Stimulated activated CD8-positive, alpha-beta memory T cell treated with anti-CD3 and anti-CD28 coated beads, Interleukin-4, amount 100 ng/mL, for 1 hour (primary cell): Measurements from ENCODE around the gene DYRK1B.
A peak's percentile ranks its signal among the peaks of the same experiment; 100 is the strongest.
"Not testable (repeated sequence)": the region's sequence is repeated elsewhere in the genome, so short reads cannot be mapped to it uniquely, and the experiment has no call there.

Source experiments
- DNase-seq, 2 donors: peaks; one replicate each; pipeline ENCODE4 v3.0.0-alpha.2; 2020; ENCODE audit warnings: low read depth in 2 of 2, low spot score in 1 of 2

Gene DYRK1B

GRCh38 chr19:39833464-39834286 lies at the start of gene DYRK1B:
Gene DYRK1B, minus strand, starts transcription at chr19:39834162. Its CDS starts 2,295 bp downstream, at chr19:39831867.
- DNase-seq, result peak; percentile 95

GRCh38 chr19:39882645-39883044 lies 48.7 kb upstream of the DYRK1B start:
- DNase-seq, result not testable (repeated sequence)

GRCh38 chr19:39881495-39882110 lies 47.6 kb upstream of the DYRK1B start:
- not testable (repeated sequence) for DNase-seq

DNA sequence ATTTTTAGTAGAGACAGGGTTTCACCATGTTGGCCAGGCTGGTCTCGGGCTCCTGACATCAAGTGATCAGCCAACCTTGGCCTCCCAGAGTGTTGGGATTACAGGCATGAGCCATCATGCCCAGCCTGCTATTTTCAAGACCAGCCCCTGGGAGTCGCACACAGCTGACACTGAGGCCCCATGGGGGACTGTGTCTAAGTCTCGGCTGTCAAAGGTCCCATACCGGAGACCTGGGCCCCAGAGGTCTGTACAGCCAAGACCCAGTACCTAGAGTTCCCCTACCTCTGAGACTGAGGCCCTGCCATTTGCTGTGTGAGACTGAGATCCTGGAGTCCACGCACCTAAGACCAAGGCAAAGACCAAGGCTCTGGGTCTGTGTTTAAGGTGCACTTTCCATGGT lies 46.3 kb upstream of the DYRK1B start:
- DNase-seq, result not testable (repeated sequence)

DNA sequence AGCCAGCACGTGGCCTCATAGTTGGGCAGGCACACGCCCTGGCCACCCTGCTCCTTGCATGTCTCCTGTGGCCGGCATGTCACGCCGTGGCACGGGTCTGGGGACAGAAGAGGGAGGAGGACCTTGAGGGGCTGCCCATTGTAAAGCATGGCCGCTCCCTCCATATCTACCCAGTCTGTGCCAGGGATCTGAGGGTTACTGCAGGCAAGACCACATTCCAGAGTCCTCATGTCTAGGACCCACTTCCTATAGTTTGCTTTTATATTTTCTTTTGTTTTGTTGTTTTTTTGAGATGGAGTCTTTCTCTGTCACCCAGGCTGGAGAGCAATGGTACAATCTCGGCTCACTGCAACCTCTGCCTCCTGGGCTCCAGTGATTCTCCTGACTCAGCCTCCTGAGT lies 45.8 kb upstream of the DYRK1B start:
- DNase-seq, result not testable (repeated sequence)

GRCh38 chr19:39878866-39879265 lies 44.9 kb upstream of the DYRK1B start:
- not testable (repeated sequence) for DNase-seq

DNA sequence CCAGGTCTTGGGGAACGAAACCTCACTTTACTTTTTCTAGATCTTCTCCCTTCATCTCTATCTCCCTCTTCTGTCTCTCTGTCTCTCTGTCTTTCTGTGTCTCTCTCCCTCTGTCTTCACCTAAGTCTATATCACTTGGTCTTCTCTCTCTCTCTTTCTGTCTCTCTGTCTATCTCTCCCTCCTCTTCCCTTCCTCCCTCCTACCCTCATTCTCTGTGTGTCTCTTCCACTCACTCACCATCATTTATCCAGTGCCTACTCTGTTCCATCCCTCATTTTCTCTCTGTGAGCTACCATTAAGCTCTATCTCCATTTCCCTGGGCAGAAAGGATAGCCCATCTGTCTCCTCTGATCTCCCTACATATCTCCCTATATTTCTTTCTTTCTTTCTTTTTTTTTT lies 44.4 kb upstream of the DYRK1B start:
- no peak for DNase-seq

- DNase-seq, result not testable (repeated sequence)
These were observed 44.0 kb upstream of the DYRK1B start for GRCh38 chr19:39877982-39878381.

- not testable (repeated sequence) for DNase-seq
These were observed 43.5 kb upstream of the DYRK1B start for GRCh38 chr19:39877488-39877887.

GRCh38 chr19:39876486-39876885 lies 42.5 kb upstream of the DYRK1B start:
- DNase-seq, result not testable (repeated sequence)

DNA sequence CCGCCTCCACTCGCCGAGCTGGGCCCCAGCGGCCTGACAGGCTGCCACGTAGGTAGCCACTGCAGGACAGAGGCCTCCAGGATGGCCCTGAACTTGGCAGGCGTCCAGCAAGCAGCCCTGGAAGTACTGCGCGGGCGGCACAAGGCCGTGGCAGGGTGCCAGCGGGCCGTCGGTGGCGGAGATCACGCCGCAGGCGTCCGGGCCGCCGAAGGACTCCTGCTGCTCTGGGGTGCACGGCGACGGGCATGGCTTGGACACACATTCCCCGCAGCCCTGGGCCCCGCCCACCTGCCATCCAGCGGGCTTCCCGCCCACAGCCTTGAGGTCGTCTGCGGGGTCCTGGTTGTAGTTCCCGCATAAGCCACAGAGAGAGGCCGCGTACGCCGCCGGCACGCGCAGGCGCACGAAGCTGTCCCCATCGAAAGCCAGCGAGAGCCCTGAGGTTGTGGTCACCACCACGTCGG lies 41.5 kb upstream of the DYRK1B start:
- not testable (repeated sequence) for DNase-seq

GRCh38 chr19:39874404-39874803 lies 40.4 kb upstream of the DYRK1B start:
- DNase-seq, result no peak

GRCh38 chr19:39873385-39873784 lies 39.4 kb upstream of the DYRK1B start:
- DNase-seq, result no peak

- no peak for DNase-seq
These were observed 38.2 kb upstream of the DYRK1B start for GRCh38 chr19:39871886-39872866.

DNA sequence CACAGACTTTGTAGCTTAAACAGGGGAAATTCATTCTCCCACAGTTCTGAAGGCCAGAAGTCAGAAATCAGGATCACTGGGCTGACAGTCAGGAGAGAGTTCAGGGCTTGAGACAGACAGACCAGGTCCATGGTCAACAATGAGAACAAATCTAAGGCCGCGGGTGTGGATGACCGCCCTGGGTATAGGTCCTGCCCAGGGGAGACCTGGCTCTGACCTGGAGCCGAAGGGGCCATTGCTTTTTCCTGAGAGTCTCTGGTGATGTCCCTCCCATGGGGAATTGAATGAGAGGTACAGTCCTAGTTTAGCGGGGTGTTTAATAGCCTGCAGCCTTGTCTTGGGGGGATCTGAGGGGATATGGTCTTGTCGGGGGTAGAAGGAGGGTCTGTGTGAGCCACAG lies 37.4 kb upstream of the DYRK1B start:
- DNase-seq, result no peak

DNA sequence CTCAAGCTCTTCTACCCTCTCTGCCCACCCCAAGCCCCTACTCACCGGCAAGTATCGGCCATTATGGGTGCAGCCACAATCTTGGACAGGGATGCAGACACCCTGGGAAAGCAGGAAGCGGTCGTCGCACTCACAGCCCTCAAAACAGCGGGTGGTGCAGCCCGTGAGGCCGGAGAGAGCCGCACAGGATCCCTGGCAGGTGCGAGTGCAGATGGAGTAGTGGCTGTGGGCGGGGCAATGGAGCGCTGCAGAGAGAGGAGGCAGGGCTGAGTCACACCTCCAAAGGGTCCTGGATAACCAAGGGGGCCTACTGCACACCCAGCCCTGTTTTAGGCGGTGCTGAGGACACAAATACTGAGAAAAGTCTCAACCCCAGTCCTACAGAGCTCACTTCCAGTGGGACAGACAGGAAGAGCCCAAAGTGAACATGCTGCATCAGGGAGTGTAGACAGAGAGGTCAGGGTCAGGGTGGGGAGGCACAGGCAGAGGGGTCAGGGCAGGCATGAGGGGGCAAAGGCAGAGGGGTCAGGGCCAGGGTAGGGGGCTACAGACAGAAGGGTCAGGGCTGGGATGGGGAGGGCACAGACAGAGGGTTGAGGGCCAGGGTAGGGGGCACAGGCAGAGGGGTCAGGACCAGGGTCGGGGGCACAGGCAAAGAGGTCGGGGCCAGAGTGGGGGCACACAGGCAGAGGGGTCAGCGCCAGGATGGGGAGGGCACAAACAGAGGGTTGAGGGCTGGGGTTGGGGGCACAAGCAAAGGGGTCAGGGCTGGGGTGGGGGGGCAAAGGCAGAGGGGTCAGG lies 36.4 kb upstream of the DYRK1B start:
- DNase-seq, result no peak

DNA sequence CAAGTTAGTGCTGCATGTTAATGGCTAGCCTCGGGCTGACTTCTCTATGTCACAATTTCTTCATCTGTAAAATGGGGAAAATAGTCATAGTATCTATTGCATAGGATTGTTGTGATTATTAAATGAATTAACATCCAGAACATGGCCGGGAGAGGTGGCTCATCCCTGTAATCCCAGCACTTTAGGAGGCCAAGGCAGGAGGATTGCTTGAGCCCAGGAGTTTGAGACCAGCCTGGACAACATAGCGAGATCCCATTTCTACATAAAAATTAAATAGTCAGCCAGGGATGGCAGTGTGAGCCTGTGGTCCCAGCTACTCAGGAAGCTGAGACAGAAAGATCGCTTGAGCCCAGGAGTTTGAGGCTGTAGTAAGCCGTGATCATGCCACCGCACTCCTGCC lies 34.0 kb upstream of the DYRK1B start:
- no peak for DNase-seq

GRCh38 chr19:39867133-39867532 lies 33.2 kb upstream of the DYRK1B start:
- no peak for DNase-seq

DNA sequence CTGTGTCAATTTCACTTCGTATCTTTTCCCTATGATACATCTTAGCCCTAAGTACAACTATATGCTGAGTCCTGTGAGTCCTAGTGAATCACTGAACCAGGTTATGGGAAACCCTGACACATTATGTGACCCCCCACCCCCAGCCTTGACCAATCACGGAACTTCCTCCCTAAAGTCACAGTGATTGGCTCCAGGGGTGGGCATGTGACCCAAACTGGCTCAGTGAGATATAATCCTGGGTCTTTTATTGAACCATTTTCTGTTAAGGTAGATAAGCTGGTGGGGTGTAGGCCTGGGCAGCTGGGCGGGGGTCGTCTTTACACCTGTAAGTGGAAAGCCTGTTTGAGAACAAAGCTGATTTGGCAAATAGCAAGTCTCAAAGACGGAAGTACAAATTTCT lies 32.0 kb upstream of the DYRK1B start:
- DNase-seq, result no peak

DNA sequence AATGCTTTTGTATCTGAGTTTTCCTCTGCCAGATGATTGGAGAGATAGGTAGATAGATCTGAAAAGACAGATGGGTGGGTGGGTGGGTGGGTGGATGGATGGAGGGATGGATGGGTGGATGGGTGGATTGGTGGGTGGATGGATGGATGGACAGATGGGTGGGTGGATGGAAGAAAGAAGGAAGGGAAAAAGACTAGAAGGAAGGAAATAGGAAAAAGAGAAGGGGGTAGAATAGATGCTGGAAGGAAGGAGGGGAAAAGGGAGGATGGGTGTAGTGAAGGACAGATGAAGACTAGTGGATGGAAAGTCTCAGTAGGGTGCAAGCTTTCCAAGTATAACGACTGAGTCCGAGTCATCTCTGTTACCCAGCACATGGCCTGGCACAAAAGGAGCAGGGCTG lies 31.2 kb upstream of the DYRK1B start:
- no peak for DNase-seq
